ENCODE measurements around the gene CDH2.

Gene CDH2

GRCh38 chr18:28003451-28003850, 173.5 kb downstream of the CDH2 start:
- TF ChIP-seq ZC3H10 (CRISPR knock-in tag; IDR thresholded peaks at IDR 0.05): no peak
- no peak for TF ChIP-seq CSRNP3 (CRISPR knock-in tag; IDR thresholded peaks at IDR 0.05)
- no peak for TF ChIP-seq POU6F1 (CRISPR knock-in tag; IDR thresholded peaks at IDR 0.05; ENCODE audit: borderline replicate concordance, low read depth)
- TF ChIP-seq PPARA (CRISPR knock-in tag; IDR thresholded peaks at IDR 0.05; ENCODE audit: borderline replicate concordance): no peak
- no peak for TF ChIP-seq GLIS3 (CRISPR knock-in tag; IDR thresholded peaks at IDR 0.05)
- no peak for TF ChIP-seq ZNF70 (CRISPR knock-in tag; IDR thresholded peaks at IDR 0.05)
- peak; percentile 39; the same call in 1 of the 3 replicates for ATAC-seq

- ATAC-seq: no peak
- TF ChIP-seq ZFP30 (CRISPR knock-in tag; IDR thresholded peaks at IDR 0.05) (no peak), GLIS3 (CRISPR knock-in tag; IDR thresholded peaks at IDR 0.05) (no peak), TCF4 (CRISPR knock-in tag; IDR thresholded peaks at IDR 0.05; ENCODE audit: borderline replicate concordance) (no peak), ESRRG (CRISPR knock-in tag; IDR thresholded peaks at IDR 0.05) (no peak), CREB5 (CRISPR knock-in tag; IDR thresholded peaks at IDR 0.05; ENCODE audit: low read depth) (no peak), RARB (CRISPR knock-in tag; IDR thresholded peaks at IDR 0.05) (no peak), BACH2 (CRISPR knock-in tag; IDR thresholded peaks at IDR 0.05; ENCODE audit: borderline replicate concordance) (no peak)
These were observed 174.1 kb downstream of the CDH2 start for GRCh38 chr18:28002841-28003240.

- peak; percentile 29 for TF ChIP-seq ISL1 (CRISPR knock-in tag; IDR thresholded peaks at IDR 0.05)
- no peak for TF ChIP-seq PATZ1 (CRISPR knock-in tag; IDR thresholded peaks at IDR 0.05; ENCODE audit: borderline replicate concordance)
- no peak; the same call in 2 of the 3 replicates for ATAC-seq
These were observed 180.1 kb downstream of the CDH2 start for GRCh38 chr18:27996801-27997272.

GRCh38 chr18:27995770-27996502, 181.0 kb downstream of the CDH2 start:
- no peak for TF ChIP-seq TCF4 (CRISPR knock-in tag; IDR thresholded peaks at IDR 0.05; ENCODE audit: borderline replicate concordance)
- no peak for TF ChIP-seq BACH2 (CRISPR knock-in tag; IDR thresholded peaks at IDR 0.05; ENCODE audit: borderline replicate concordance)
- no peak for TF ChIP-seq TSHZ2 (CRISPR knock-in tag; IDR thresholded peaks at IDR 0.05)
- TF ChIP-seq ZFP3 (CRISPR knock-in tag; IDR thresholded peaks at IDR 0.05): no peak
- no peak for TF ChIP-seq PPARA (CRISPR knock-in tag; IDR thresholded peaks at IDR 0.05; ENCODE audit: borderline replicate concordance)
- no peak for TF ChIP-seq ZNF70 (CRISPR knock-in tag; IDR thresholded peaks at IDR 0.05)
- no peak for TF ChIP-seq ZC3H10 (CRISPR knock-in tag; IDR thresholded peaks at IDR 0.05)
- no peak for TF ChIP-seq CREB5 (CRISPR knock-in tag; IDR thresholded peaks at IDR 0.05; ENCODE audit: low read depth)
- TF ChIP-seq ZFP30 (CRISPR knock-in tag; IDR thresholded peaks at IDR 0.05): no peak
- TF ChIP-seq GLIS3 (CRISPR knock-in tag; IDR thresholded peaks at IDR 0.05): no peak
- TF ChIP-seq ARNTL (CRISPR knock-in tag; IDR thresholded peaks at IDR 0.05; ENCODE audit: borderline replicate concordance, low read depth): no peak
- no peak for TF ChIP-seq RARB (CRISPR knock-in tag; IDR thresholded peaks at IDR 0.05)
- no peak for TF ChIP-seq OSR1 (CRISPR knock-in tag; IDR thresholded peaks at IDR 0.05)
- no peak for TF ChIP-seq ESRRG (CRISPR knock-in tag; IDR thresholded peaks at IDR 0.05)
- no peak for TF ChIP-seq ZNF565 (CRISPR knock-in tag; conservative IDR thresholded peaks at IDR 0.05; ENCODE audit: low read depth)
- peak; percentile 15; the same call in 2 of the 3 replicates for ATAC-seq
